ENCODE results near the gene MAP3K20. TPM values are rescaled to one million over a fixed set of nuclear protein-coding genes. Genes with fewer than 3 reads are reported as not detected.
"Not testable (repeated sequence)": the region's sequence is repeated elsewhere in the genome, so short reads cannot be mapped to it uniquely, and the experiment has no call there.

MAP3K20 gene
- polyA plus RNA-seq, 6 donors from 2014 or later = 6.0 to 15.4 (median 9.6) TPM

DNA sequence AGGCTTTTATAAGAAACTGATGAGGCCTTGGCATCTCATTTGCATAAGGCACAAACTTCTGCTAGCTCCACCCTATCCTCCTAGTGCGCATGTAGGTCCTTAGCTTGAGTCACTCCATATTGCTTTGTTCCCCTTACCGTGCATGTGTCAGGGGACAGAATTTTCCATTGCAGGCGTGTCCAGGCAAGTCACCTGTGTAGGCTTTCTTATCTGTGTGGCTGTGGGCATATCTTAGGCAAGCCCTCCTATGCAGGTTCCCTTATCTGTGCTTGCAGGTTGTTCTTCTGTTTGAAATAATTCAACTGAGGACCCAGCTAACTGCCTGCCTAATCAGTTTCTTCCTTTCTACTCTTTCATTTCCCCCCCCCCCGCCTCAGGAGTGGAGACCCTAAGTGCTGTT lies 215.8 kb downstream of the MAP3K20 start:
- H3K27me3 Mint-ChIP-seq = peaks cover 0 to 9% (median 0%) of the 10 kb centered on the region in 3 donors
- no peak for ATAC-seq (ENCODE audit: low read depth in 2 of 2)
- no peak for DNase-seq
- H3K9me3 Mint-ChIP-seq = peaks cover 0 to 21% (median 15%) of the 10 kb centered on the region in 7 donors
- H3K27ac Mint-ChIP-seq = no peak overlapping the region
- H3K4me3 Mint-ChIP-seq = no peak overlapping the region
- no peaks in the 10 kb centered on the region for H3K36me3 Mint-ChIP-seq
- no peaks in the 10 kb centered on the region for H3K4me1 Mint-ChIP-seq

GRCh38 chr2:173296235-173296634 lies 220.6 kb downstream of the MAP3K20 start:
- Mint-ChIP-seq H3K9me3 (peaks cover 10 to 59% (median 42%) of the 10 kb centered on the region in 7 donors), H3K27ac (no peak overlapping the region), H3K27me3 (peaks cover 0 to 6% (median 0%) of the 10 kb centered on the region in 3 donors), H3K4me1 (no peaks in the 10 kb centered on the region), H3K4me3 (no peak overlapping the region), H3K36me3 (peaks cover 4 to 32% of the 10 kb centered on the region in 2 donors)
- DNase-seq = no peak
- ATAC-seq (ENCODE audit: low read depth in 2 of 2) = no peak

DNA sequence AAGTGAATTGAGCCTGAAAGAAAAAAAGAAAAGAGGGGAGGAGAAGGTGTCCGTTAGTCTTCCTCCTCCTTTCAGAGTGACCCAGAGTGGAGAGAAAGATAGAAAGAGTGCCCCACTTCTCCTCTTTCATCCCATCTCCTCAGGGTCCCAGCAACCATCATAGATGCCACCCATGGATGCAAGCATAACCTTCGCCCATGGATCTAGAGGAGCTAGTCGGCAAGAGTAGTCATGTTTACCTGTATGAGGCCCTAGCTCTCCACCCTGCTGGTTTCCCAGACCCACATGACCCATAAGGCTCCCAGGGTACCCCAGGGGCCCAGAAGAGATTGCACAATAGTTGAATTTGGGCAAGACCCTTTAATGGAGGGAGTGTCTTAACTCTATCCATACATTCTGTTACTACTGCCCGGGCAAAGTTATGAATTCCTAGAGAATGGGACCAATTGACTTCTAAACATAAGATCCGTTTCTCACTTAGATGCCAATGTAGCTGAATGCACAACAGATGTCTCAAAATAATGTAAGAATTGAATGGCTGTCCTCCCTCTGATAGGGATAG lies 223.0 kb downstream of the MAP3K20 start:
- ATAC-seq (ENCODE audit: low read depth in 2 of 2) (no peak), DNase-seq (no peak)
- Mint-ChIP-seq H3K4me3 (no peak overlapping the region), H3K9me3 (peaks cover 10 to 60% (median 40%) of the 10 kb centered on the region in 7 donors), H3K36me3 (peaks cover 4 to 32% of the 10 kb centered on the region in 2 donors), H3K4me1 (no peaks in the 10 kb centered on the region), H3K27ac (no peak overlapping the region), H3K27me3 (peaks cover 0 to 13% (median 0%) of the 10 kb centered on the region in 3 donors)

GRCh38 chr2:173299764-173300163 lies 224.1 kb downstream of the MAP3K20 start:
- no peak overlapping the region for H3K4me3 Mint-ChIP-seq
- H3K27ac Mint-ChIP-seq = peak overlapping the region in 2 of 6 donors; percentile 9 to 33
- no peak for DNase-seq
- H3K36me3 Mint-ChIP-seq = peaks cover 4 to 32% of the 10 kb centered on the region in 2 donors
- H3K27me3 Mint-ChIP-seq = peaks cover 0 to 13% (median 0%) of the 10 kb centered on the region in 3 donors
- peaks cover 10 to 60% (median 36%) of the 10 kb centered on the region in 7 donors for H3K9me3 Mint-ChIP-seq
- no peak for ATAC-seq (ENCODE audit: low read depth in 2 of 2)
- no peaks in the 10 kb centered on the region for H3K4me1 Mint-ChIP-seq

DNA sequence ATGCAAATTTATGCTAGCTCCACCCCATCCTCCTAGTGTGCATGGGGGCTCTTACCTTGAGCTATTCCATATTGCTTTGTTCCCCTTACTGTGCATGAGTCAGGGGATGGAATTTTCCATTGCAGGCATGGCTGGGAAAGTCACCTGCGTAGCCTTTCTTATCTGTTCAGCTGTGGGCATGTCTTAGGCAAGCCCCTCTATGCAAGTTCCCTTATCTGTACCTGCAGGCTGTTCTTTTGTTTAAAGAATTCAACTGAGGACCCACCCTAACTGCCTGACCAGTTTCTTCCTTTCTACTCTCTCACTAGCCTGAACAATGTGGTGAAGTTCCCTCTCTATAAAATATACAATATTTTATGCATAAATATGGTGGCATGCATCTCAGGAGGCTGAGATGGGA lies 224.8 kb downstream of the MAP3K20 start:
- Mint-ChIP-seq H3K9me3 (peaks cover 10 to 60% (median 34%) of the 10 kb centered on the region in 7 donors), H3K27me3 (peaks cover 0 to 13% (median 0%) of the 10 kb centered on the region in 3 donors), H3K27ac (no peak overlapping the region), H3K4me3 (peak overlapping the region in 1 of 8 donors; percentile 59), H3K4me1 (no peaks in the 10 kb centered on the region), H3K36me3 (peaks cover 4 to 32% of the 10 kb centered on the region in 2 donors)
- DNase-seq (no peak), ATAC-seq (ENCODE audit: low read depth in 2 of 2) (no peak)

DNA sequence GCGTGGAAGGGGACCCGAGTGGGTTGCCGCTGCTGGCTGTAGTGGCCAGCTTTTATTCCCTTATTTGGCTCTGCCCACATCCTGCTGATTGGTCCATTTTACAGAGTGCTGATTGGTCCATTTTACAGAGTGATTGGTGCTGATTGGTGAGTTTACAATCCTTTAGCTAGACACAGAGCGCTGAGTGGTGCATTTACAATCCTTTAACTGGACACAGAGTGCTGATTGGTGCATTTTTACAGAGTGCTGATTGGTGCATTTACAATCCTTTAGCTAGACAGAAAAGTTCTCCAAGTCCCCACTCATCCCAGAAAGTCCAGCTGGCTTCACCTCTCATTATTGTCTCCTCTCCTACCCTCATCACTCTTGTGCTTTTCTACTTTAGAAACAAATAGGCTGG lies 225.9 kb downstream of the MAP3K20 start:
- Mint-ChIP-seq H3K36me3 (peaks cover 4 to 32% of the 10 kb centered on the region in 2 donors), H3K9me3 (peaks cover 10 to 51% (median 32%) of the 10 kb centered on the region in 7 donors), H3K4me3 (peak overlapping the region in 1 of 8 donors; percentile 6)
- not testable (repeated sequence) for H3K4me1 Mint-ChIP-seq; ATAC-seq (ENCODE audit: low read depth in 2 of 2); H3K27me3 Mint-ChIP-seq; H3K27ac Mint-ChIP-seq; DNase-seq

- Mint-ChIP-seq H3K4me1 (peaks cover 8 to 16% (median 12%) of the 10 kb centered on the region in 3 donors), H3K36me3 (peaks cover 0 to under 1% of the 10 kb centered on the region in 2 donors), H3K4me3 (no peak overlapping the region), H3K27me3 (peaks cover 0 to 9% (median 0%) of the 10 kb centered on the region in 3 donors), H3K27ac (no peak overlapping the region), H3K9me3 (peaks cover 0 to 17% (median 8%) of the 10 kb centered on the region in 7 donors)
- ATAC-seq (ENCODE audit: low read depth in 2 of 2) = no peak
- no peak for DNase-seq
These were observed 229.7 kb downstream of the MAP3K20 start for GRCh38 chr2:173305303-173305702.

DNA sequence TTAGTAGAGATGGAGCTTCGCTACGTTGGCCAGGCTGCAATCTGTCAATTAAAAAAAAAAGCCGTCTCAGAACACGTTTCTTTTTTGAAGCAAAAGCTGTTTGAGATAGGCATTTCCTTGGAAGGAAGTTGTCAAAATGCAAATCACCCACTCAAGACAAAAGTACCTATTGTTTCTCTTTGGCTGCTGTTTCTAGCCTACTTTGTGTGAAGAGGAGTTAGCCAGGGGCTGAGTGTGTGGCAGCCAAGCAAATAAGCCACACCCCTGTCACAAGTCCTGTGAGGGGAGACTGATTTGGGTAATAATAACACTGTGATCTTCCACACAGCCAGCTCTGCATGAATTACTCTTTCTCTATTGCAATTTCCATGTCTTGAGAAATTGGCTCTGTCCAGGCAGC lies 231.6 kb downstream of the MAP3K20 start:
- Mint-ChIP-seq H3K27me3 (peaks cover 0 to 6% (median 0%) of the 10 kb centered on the region in 3 donors), H3K36me3 (no peaks in the 10 kb centered on the region), H3K9me3 (peaks cover 0 to 3% (median 0%) of the 10 kb centered on the region in 7 donors), H3K4me1 (peaks cover 8 to 16% (median 12%) of the 10 kb centered on the region in 3 donors), H3K4me3 (peak overlapping the region in 6 of 8 donors; percentile 3 to 72 (median 40)), H3K27ac (peak overlapping the region in 2 of 6 donors; percentile 2 to 47)
- DNase-seq (peak; percentile 12), ATAC-seq (ENCODE audit: low read depth in 2 of 2) (peak; percentile 82 to 92)

DNA sequence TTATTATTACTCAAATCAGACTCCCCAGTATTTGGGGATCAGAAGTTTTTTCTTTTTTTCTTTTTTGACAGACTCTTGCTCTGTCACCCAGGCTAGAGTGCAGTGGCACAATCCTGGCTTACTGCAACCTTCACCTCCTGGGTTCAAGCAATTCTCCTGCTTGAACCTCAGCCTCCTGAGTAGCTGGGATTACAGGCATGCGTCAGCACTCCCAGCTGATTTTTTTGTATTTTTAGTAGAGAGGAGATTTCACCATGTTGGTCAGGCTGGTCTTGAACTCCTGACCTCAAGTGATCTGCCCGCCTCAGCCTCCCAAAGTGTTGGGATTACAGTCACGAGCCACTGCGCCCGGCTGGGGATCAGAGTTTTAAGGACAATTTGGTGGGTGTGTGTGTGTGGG lies 233.7 kb downstream of the MAP3K20 start:
- H3K4me3 Mint-ChIP-seq; DNase-seq; H3K27me3 Mint-ChIP-seq; H3K36me3 Mint-ChIP-seq; ATAC-seq (ENCODE audit: low read depth in 2 of 2); H3K27ac Mint-ChIP-seq; H3K9me3 Mint-ChIP-seq: not testable (repeated sequence)
- peaks cover 8 to 16% (median 12%) of the 10 kb centered on the region in 3 donors for H3K4me1 Mint-ChIP-seq

DNA sequence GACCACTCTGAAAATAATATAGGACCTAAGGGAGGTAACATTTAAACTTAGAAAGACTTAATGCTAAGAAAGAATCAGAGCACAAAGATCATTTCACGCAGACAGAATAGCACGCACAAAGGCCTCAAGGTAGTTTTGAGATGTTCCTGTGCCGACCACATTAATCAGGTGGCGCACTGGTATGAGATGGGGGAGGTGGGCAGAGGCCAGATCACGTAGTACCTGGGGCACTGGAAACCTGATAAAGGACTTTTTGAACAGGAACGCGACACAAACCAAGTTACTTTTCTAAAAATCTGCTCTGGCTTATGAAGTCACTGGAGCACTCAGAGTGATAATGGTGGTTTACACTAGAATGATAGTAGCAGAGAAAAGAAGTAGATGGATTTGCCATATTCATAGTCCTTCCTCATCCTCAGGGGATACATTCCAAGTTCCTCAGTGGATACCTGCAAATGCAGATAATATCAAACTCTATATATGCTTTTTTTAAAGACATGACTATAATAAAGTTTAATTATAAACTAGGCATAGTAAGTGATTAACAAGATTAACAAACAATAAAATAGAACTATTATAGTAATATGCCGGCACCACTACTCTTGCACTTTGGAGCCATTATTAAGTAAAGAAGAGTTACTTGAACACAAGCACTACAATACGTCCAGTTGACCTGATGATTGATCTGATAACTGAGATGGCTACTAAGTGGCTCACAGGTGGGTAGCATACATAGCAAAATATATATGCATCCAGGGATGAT lies 236.4 kb downstream of the MAP3K20 start:
- peaks cover 0 to 6% (median 0%) of the 10 kb centered on the region in 7 donors for H3K9me3 Mint-ChIP-seq
- no peaks in the 10 kb centered on the region for H3K36me3 Mint-ChIP-seq
- ATAC-seq (ENCODE audit: low read depth in 2 of 2) = no peak
- H3K4me1 Mint-ChIP-seq = peaks cover 8 to 11% (median 8%) of the 10 kb centered on the region in 3 donors
- H3K27ac Mint-ChIP-seq = no peak overlapping the region
- H3K4me3 Mint-ChIP-seq = no peak overlapping the region
- DNase-seq = no peak
- H3K27me3 Mint-ChIP-seq = peaks cover 4 to 14% (median 6%) of the 10 kb centered on the region in 3 donors
